HEK293 (cell line): Measurements from ENCODE around the gene PHLDB3.

Source experiments
- BCL11A ChIP-seq: fragments of 450-650 bp; formaldehyde crosslinking; IDR thresholded peaks from 2 replicates; pipeline ENCODE4 v1.5.1; 2016; ENCODE audit warnings: low read depth, missing biosample characterization, missing genetic modification characterization
- EGR2 ChIP-seq: fragments of 450-650 bp; formaldehyde crosslinking; IDR thresholded peaks from 2 replicates; pipeline ENCODE4 v1.5.1; 2016; ENCODE audit warnings: low read depth, missing biosample characterization, missing genetic modification characterization
- ELK4 ChIP-seq: IDR thresholded peaks from 2 replicates; pipeline ENCODE4 v1.6.1; 2011; ENCODE audit warnings: mild to moderate bottlenecking, low read depth, low read length, borderline replicate concordance
- GLIS1 ChIP-seq: fragments of 450-650 bp; formaldehyde crosslinking; IDR thresholded peaks from 2 replicates; pipeline ENCODE4 v1.5.1; 2016; ENCODE audit warnings: missing biosample characterization, missing genetic modification characterization
- KLF1 ChIP-seq: fragments of 450-650 bp; formaldehyde crosslinking; IDR thresholded peaks from 2 replicates; pipeline ENCODE4 v1.5.1; 2016; ENCODE audit warnings: missing biosample characterization, missing genetic modification characterization
- KLF16 ChIP-seq: fragments of 450-650 bp; formaldehyde crosslinking; IDR thresholded peaks from 2 replicates; pipeline ENCODE4 v1.5.1; 2017; ENCODE audit warnings: missing biosample characterization, missing genetic modification characterization
- KLF7 ChIP-seq: fragments of 450-650 bp; formaldehyde crosslinking; IDR thresholded peaks from 2 replicates; pipeline ENCODE4 v1.5.1; 2016; ENCODE audit warnings: missing biosample characterization, missing genetic modification characterization, borderline replicate concordance
- OSR2 ChIP-seq: fragments of 450-650 bp; formaldehyde crosslinking; IDR thresholded peaks from 2 replicates; pipeline ENCODE4 v1.5.1; 2016; ENCODE audit warnings: missing biosample characterization, missing genetic modification characterization
- SETDB1 ChIP-seq: IDR thresholded peaks from one replicate; pipeline ENCODE4 v1.6.1; 2017; ENCODE audit warnings: mild to moderate bottlenecking, low read length, moderate library complexity, mixed read lengths; ENCODE audit not compliant: insufficient read length
- SP3 ChIP-seq: fragments of 450-650 bp; formaldehyde crosslinking; IDR thresholded peaks from 2 replicates; pipeline ENCODE4 v1.5.1; 2016; ENCODE audit warnings: missing biosample characterization, missing genetic modification characterization
- WT1 ChIP-seq: fragments of 450-650 bp; formaldehyde crosslinking; IDR thresholded peaks from 2 replicates; pipeline ENCODE4 v1.5.1; 2016; ENCODE audit warnings: missing biosample characterization, missing genetic modification characterization
- ZBTB48 ChIP-seq: fragments of 450-650 bp; formaldehyde crosslinking; IDR thresholded peaks from 2 replicates; pipeline ENCODE4 v1.5.1; 2016; ENCODE audit warnings: missing biosample characterization, missing genetic modification characterization
- ZBTB7A ChIP-seq: fragments of 450-650 bp; formaldehyde crosslinking; IDR thresholded peaks from 2 replicates; pipeline ENCODE4 v1.5.1; 2016; ENCODE audit warnings: low read depth, missing biosample characterization, missing genetic modification characterization
- ZEB2 ChIP-seq: fragments of 450-650 bp; formaldehyde crosslinking; IDR thresholded peaks from 2 replicates; pipeline ENCODE4 v1.5.1; 2016; ENCODE audit warnings: missing biosample characterization, missing genetic modification characterization
- ZFP69B ChIP-seq: fragments of 450-650 bp; formaldehyde crosslinking; IDR thresholded peaks from 2 replicates; pipeline ENCODE4 v1.5.1; 2016; ENCODE audit warnings: missing biosample characterization, missing genetic modification characterization
- ZIC2 ChIP-seq: fragments of 450-650 bp; formaldehyde crosslinking; IDR thresholded peaks from 2 replicates; pipeline ENCODE4 v1.5.1; 2016; ENCODE audit warnings: missing biosample characterization, missing genetic modification characterization
- ZNF146 ChIP-seq: fragments of 450-650 bp; formaldehyde crosslinking; IDR thresholded peaks from 2 replicates; pipeline ENCODE4 v1.5.1; 2016; ENCODE audit warnings: missing biosample characterization, missing genetic modification characterization
- ZNF16 ChIP-seq: fragments of 450-650 bp; formaldehyde crosslinking; IDR thresholded peaks from 2 replicates; pipeline ENCODE4 v1.5.1; 2016; ENCODE audit warnings: low read depth, missing biosample characterization, missing genetic modification characterization
- ZNF169 ChIP-seq: fragments of 450-650 bp; formaldehyde crosslinking; IDR thresholded peaks from 2 replicates; pipeline ENCODE4 v1.5.1; 2016; ENCODE audit warnings: missing biosample characterization, missing genetic modification characterization
- ZNF214 ChIP-seq: fragments of 450-650 bp; formaldehyde crosslinking; IDR thresholded peaks from 2 replicates; pipeline ENCODE4 v1.5.1; 2017; ENCODE audit warnings: missing biosample characterization, mild to moderate bottlenecking, missing genetic modification characterization, borderline replicate concordance
- ZNF223 ChIP-seq: fragments of 450-650 bp; formaldehyde crosslinking; IDR thresholded peaks from 2 replicates; pipeline ENCODE4 v1.5.1; 2016; ENCODE audit warnings: missing biosample characterization, missing genetic modification characterization
- ZNF350 ChIP-seq: fragments of 450-650 bp; formaldehyde crosslinking; IDR thresholded peaks from 2 replicates; pipeline ENCODE4 v1.5.0; 2017; ENCODE audit warnings: missing biosample characterization, mild to moderate bottlenecking, missing genetic modification characterization
- ZNF391 ChIP-seq: fragments of 450-650 bp; formaldehyde crosslinking; IDR thresholded peaks from 2 replicates; pipeline ENCODE4 v1.5.1; 2016; ENCODE audit warnings: low read depth, missing biosample characterization, missing genetic modification characterization, borderline replicate concordance
- ZNF660 ChIP-seq: fragments of 450-650 bp; IDR thresholded peaks from 2 replicates; pipeline ENCODE4 v1.5.1; 2018; ENCODE audit warnings: missing biosample characterization, mild to moderate bottlenecking, missing genetic modification characterization
- ZNF677 ChIP-seq: fragments of 450-650 bp; IDR thresholded peaks from 2 replicates; pipeline ENCODE4 v1.5.0; 2018; ENCODE audit warnings: missing biosample characterization, mild to moderate bottlenecking, missing genetic modification characterization, moderate library complexity
- ZNF768 ChIP-seq: fragments of 450-650 bp; formaldehyde crosslinking; IDR thresholded peaks from 2 replicates; pipeline ENCODE4 v1.5.1; 2018; ENCODE audit warnings: missing biosample characterization, mild to moderate bottlenecking, missing genetic modification characterization
- TF ChIP-seq, protein P1 (sequence below): fragments of 450-650 bp; formaldehyde crosslinking; IDR thresholded peaks from 2 replicates; pipeline ENCODE4 v1.5.1; 2016; ENCODE audit warnings: missing biosample characterization, missing genetic modification characterization, borderline replicate concordance
- TF ChIP-seq, protein P2 (sequence below): fragments of 450-650 bp; formaldehyde crosslinking; conservative IDR thresholded peaks from 2 replicates; pipeline ENCODE4 v1.5.1; 2016; ENCODE audit warnings: low read depth, missing biosample characterization, missing genetic modification characterization
- TF ChIP-seq, protein P3 (sequence below): sonication (generic); formaldehyde crosslinking; IDR thresholded peaks from 2 replicates; pipeline ENCODE4 v1.8.1; 2022; ENCODE audit warnings: mild to moderate bottlenecking, moderate library complexity, missing genetic modification reagents

Gene PHLDB3

DNA sequence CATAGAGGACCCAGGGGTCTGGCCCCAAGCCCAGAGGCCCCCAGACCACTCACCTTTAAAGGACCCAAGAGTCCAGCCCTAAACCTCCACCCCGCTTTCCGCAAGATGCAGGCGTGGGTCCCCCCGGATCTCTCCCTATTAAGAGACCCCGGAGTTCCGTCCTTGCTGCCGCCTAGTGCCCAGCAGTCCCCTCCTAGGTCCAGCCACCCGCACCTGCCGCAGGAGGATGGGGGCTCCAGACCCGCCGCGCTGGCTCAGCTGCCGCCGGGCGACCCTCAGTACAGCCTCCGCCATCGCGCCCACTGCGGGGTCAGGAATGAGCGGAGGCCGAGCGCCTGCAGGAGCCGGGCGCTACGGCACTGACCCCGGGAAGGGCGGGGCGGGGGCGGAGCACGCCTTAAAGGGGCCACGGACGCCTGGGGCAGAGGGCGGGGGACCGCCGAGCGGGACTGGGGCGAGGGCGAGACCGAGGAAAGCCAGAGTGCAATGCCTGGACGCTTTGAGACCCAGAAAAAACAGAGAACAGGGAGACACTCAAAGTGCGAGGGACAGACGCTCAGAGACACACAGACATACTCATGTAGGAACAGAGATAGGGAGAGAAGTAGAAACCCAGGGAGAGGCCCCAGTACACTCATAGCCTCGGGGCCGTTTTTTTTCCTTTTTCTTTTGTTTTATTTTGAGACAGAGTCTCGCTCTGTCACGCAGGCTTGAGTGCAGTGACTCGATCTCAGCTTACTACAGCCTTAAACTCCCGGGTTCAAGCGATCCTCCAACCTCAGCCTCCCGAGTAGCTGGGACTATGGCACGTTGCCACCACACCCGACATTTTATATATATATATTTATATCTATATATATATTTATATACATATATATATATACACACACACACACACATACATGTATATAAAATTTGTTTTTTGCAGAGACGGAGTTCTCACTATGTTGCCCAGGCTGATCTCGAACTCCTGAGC is 22.6 kb upstream of the PHLDB3 start, which contains the start of gene ETHE1 (continued):
- no peak for TF ChIP-seq ZNF677 (tag by site-specific recombination)
- peak; percentile 61; the same call in 1 of the 2 replicates for TF ChIP-seq BCL11A (tag by site-specific recombination)
- peak; percentile 90; the same call in 1 of the 2 replicates for TF ChIP-seq ZNF768 (tag by site-specific recombination)
- peak; percentile 18; the same call in 1 of the 2 replicates for TF ChIP-seq ZNF223 (tag by site-specific recombination)
- no peak for TF ChIP-seq ELK4
- TF ChIP-seq ZNF146: no peak; the same call in 1 of the 2 replicates
- peak; percentile 51; the same call in 1 of the 2 replicates for TF ChIP-seq ZIC2
- TF ChIP-seq ZBTB7A: 0 out of 2 replicates have a peak, but pooled peaks have one; percentile 29
- peak; percentile 52 for TF ChIP-seq GLIS1 (tag by site-specific recombination)
- TF ChIP-seq SETDB1: no peak
- TF ChIP-seq ZNF214 (tag by site-specific recombination): no peak
- TF ChIP-seq ZNF660 (tag by site-specific recombination): peak; percentile 28; the same call in 1 of the 2 replicates
- peak; percentile 100 for TF ChIP-seq ZFP69B (tag by site-specific recombination)
- TF ChIP-seq ZNF169 (tag by site-specific recombination): 0 out of 2 replicates have a peak, but pooled peaks have one; percentile 16
- TF ChIP-seq ZNF16 (tag by site-specific recombination): peak; percentile 63; the same call in 1 of the 2 replicates
- TF ChIP-seq WT1 (tag by site-specific recombination): peak; percentile 36; the same call in 1 of the 2 replicates
- TF ChIP-seq, protein P1, sequence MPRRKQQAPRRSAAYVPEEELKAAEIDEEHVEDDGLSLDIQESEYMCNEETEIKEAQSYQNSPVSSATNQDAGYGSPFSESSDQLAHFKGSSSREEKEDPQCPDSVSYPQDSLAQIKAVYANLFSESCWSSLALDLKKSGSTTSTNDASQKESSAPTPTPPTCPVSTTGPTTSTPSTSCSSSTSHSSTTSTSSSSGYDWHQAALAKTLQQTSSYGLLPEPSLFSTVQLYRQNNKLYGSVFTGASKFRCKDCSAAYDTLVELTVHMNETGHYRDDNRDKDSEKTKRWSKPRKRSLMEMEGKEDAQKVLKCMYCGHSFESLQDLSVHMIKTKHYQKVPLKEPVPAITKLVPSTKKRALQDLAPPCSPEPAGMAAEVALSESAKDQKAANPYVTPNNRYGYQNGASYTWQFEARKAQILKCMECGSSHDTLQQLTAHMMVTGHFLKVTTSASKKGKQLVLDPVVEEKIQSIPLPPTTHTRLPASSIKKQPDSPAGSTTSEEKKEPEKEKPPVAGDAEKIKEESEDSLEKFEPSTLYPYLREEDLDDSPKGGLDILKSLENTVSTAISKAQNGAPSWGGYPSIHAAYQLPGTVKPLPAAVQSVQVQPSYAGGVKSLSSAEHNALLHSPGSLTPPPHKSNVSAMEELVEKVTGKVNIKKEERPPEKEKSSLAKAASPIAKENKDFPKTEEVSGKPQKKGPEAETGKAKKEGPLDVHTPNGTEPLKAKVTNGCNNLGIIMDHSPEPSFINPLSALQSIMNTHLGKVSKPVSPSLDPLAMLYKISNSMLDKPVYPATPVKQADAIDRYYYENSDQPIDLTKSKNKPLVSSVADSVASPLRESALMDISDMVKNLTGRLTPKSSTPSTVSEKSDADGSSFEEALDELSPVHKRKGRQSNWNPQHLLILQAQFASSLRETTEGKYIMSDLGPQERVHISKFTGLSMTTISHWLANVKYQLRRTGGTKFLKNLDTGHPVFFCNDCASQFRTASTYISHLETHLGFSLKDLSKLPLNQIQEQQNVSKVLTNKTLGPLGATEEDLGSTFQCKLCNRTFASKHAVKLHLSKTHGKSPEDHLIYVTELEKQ (tag by site-specific recombination): peak; percentile 25; the same call in 1 of the 2 replicates
- TF ChIP-seq EGR2: peak; percentile 97
- TF ChIP-seq KLF1: peak; percentile 98
- no peak for TF ChIP-seq ZNF391 (tag by site-specific recombination)
- TF ChIP-seq KLF16 (tag by site-specific recombination): peak; percentile 91
- TF ChIP-seq, protein P2, sequence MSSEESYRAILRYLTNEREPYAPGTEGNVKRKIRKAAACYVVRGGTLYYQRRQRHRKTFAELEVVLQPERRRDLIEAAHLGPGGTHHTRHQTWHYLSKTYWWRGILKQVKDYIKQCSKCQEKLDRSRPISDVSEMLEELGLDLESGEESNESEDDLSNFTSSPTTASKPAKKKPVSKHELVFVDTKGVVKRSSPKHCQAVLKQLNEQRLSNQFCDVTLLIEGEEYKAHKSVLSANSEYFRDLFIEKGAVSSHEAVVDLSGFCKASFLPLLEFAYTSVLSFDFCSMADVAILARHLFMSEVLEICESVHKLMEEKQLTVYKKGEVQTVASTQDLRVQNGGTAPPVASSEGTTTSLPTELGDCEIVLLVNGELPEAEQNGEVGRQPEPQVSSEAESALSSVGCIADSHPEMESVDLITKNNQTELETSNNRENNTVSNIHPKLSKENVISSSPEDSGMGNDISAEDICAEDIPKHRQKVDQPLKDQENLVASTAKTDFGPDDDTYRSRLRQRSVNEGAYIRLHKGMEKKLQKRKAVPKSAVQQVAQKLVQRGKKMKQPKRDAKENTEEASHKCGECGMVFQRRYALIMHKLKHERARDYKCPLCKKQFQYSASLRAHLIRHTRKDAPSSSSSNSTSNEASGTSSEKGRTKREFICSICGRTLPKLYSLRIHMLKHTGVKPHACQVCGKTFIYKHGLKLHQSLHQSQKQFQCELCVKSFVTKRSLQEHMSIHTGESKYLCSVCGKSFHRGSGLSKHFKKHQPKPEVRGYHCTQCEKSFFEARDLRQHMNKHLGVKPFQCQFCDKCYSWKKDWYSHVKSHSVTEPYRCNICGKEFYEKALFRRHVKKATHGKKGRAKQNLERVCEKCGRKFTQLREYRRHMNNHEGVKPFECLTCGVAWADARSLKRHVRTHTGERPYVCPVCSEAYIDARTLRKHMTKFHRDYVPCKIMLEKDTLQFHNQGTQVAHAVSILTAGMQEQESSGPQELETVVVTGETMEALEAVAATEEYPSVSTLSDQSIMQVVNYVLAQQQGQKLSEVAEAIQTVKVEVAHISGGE: peak; percentile 47; the same call in 1 of the 2 replicates
- TF ChIP-seq KLF7: peak; percentile 97
- peak; percentile 56; the same call in 1 of the 2 replicates for TF ChIP-seq OSR2 (tag by site-specific recombination)
- TF ChIP-seq SP3 (tag by site-specific recombination): peak; percentile 98
- TF ChIP-seq ZBTB48 (tag by site-specific recombination): peak; percentile 80
- no peak for TF ChIP-seq ZNF350 (tag by site-specific recombination)
- TF ChIP-seq ZEB2: peak; percentile 62
- TF ChIP-seq, protein P3, sequence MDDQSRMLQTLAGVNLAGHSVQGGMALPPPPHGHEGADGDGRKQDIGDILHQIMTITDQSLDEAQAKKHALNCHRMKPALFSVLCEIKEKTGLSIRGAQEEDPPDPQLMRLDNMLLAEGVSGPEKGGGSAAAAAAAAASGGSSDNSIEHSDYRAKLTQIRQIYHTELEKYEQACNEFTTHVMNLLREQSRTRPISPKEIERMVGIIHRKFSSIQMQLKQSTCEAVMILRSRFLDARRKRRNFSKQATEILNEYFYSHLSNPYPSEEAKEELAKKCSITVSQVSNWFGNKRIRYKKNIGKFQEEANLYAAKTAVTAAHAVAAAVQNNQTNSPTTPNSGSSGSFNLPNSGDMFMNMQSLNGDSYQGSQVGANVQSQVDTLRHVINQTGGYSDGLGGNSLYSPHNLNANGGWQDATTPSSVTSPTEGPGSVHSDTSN (CRISPR knock-in tag): peak; percentile 78; the same call in 1 of the 2 replicates
